ENCODE results near the gene CCDC50. TPM values are rescaled to one million over a fixed set of nuclear protein-coding genes. Genes with fewer than 3 reads are reported as not detected.
A peak's percentile ranks its signal among the peaks of the same experiment; 100 is the strongest.

Gene CCDC50
- 31.0 TPM for total RNA-seq

GRCh38 chr3:191328962-191329653, at the start of gene CCDC50:
Gene CCDC50 (plus strand): TSS chr3:191329394. CDS start chr3:191329675, 281 bp downstream.
- Histone ChIP-seq H3K27me3 (ENCODE audit: insufficient read depth, low read length) (no peaks in the 10 kb centered on the region), H3K4me3 (ENCODE audit: low read length) (peak within 1 kb of the TSS; percentile 71), H3K9me3 (ENCODE audit: low read depth, low read length) (no peaks in the 10 kb centered on the region)

GRCh38 chr3:191280111-191280510, 49.1 kb upstream of the CCDC50 start:
- Histone ChIP-seq H3K4me3 (ENCODE audit: low read length) (no peak overlapping the region), H3K9me3 (ENCODE audit: low read depth, low read length) (no peaks in the 10 kb centered on the region), H3K27me3 (ENCODE audit: insufficient read depth, low read length) (no peaks in the 10 kb centered on the region), H3K4me1 (ENCODE audit: insufficient read depth, low read length) (no peaks in the 10 kb centered on the region)

More at GRCh38 chr3:191328962-191329653, at the start of gene CCDC50:
- peaks cover 24% of the 10 kb centered on the region for H3K4me1 ChIP-seq (ENCODE audit: insufficient read depth, low read length)

- Histone ChIP-seq H3K9me3 (ENCODE audit: low read depth, low read length) (no peaks in the 10 kb centered on the region), H3K27me3 (ENCODE audit: insufficient read depth, low read length) (no peaks in the 10 kb centered on the region), H3K4me3 (ENCODE audit: low read length) (no peak overlapping the region), H3K4me1 (ENCODE audit: insufficient read depth, low read length) (no peaks in the 10 kb centered on the region)
Measured at GRCh38 chr3:191280882-191281281, 48.3 kb upstream of the CCDC50 start.

GRCh38 chr3:191282251-191283185, 46.7 kb upstream of the CCDC50 start:
- H3K4me1 ChIP-seq (ENCODE audit: insufficient read depth, low read length): no peaks in the 10 kb centered on the region

GRCh38 chr3:191283400-191283799, 45.8 kb upstream of the CCDC50 start:
- H3K4me1 ChIP-seq (ENCODE audit: insufficient read depth, low read length): no peaks in the 10 kb centered on the region
- H3K27me3 ChIP-seq (ENCODE audit: insufficient read depth, low read length): no peaks in the 10 kb centered on the region
- no peaks in the 10 kb centered on the region for H3K9me3 ChIP-seq (ENCODE audit: low read depth, low read length)
- H3K4me3 ChIP-seq (ENCODE audit: low read length): no peak overlapping the region

More at GRCh38 chr3:191282251-191283185, 46.7 kb upstream of the CCDC50 start:
- Histone ChIP-seq H3K4me3 (ENCODE audit: low read length) (no peak overlapping the region), H3K9me3 (ENCODE audit: low read depth, low read length) (no peaks in the 10 kb centered on the region), H3K27me3 (ENCODE audit: insufficient read depth, low read length) (no peaks in the 10 kb centered on the region)

- H3K9me3 ChIP-seq (ENCODE audit: low read depth, low read length): no peaks in the 10 kb centered on the region
- H3K4me1 ChIP-seq (ENCODE audit: insufficient read depth, low read length): peaks cover 4% of the 10 kb centered on the region
- H3K4me3 ChIP-seq (ENCODE audit: low read length): no peak overlapping the region
- H3K27me3 ChIP-seq (ENCODE audit: insufficient read depth, low read length): no peaks in the 10 kb centered on the region
Measured at GRCh38 chr3:191290311-191291025, 38.7 kb upstream of the CCDC50 start.

- peaks cover 7% of the 10 kb centered on the region for H3K4me1 ChIP-seq (ENCODE audit: insufficient read depth, low read length)
- H3K27me3 ChIP-seq (ENCODE audit: insufficient read depth, low read length): no peaks in the 10 kb centered on the region
- H3K4me3 ChIP-seq (ENCODE audit: low read length): no peak overlapping the region
- no peaks in the 10 kb centered on the region for H3K9me3 ChIP-seq (ENCODE audit: low read depth, low read length)
Measured at GRCh38 chr3:191292243-191293015, 36.8 kb upstream of the CCDC50 start.

- H3K4me3 ChIP-seq (ENCODE audit: low read length): no peak overlapping the region
- peaks cover 13% of the 10 kb centered on the region for H3K4me1 ChIP-seq (ENCODE audit: insufficient read depth, low read length)
- no peaks in the 10 kb centered on the region for H3K27me3 ChIP-seq (ENCODE audit: insufficient read depth, low read length)
- H3K9me3 ChIP-seq (ENCODE audit: low read depth, low read length): no peaks in the 10 kb centered on the region
Measured at GRCh38 chr3:191294291-191294690, 34.9 kb upstream of the CCDC50 start.

GRCh38 chr3:191296041-191296541, 33.1 kb upstream of the CCDC50 start:
- no peak overlapping the region for H3K4me3 ChIP-seq (ENCODE audit: low read length)
- no peaks in the 10 kb centered on the region for H3K9me3 ChIP-seq (ENCODE audit: low read depth, low read length)
- H3K4me1 ChIP-seq (ENCODE audit: insufficient read depth, low read length): peaks cover 25% of the 10 kb centered on the region
- no peaks in the 10 kb centered on the region for H3K27me3 ChIP-seq (ENCODE audit: insufficient read depth, low read length)

- H3K9me3 ChIP-seq (ENCODE audit: low read depth, low read length): no peaks in the 10 kb centered on the region
- peaks cover 27% of the 10 kb centered on the region for H3K4me1 ChIP-seq (ENCODE audit: insufficient read depth, low read length)
- H3K4me3 ChIP-seq (ENCODE audit: low read length): no peak overlapping the region
- no peaks in the 10 kb centered on the region for H3K27me3 ChIP-seq (ENCODE audit: insufficient read depth, low read length)
Measured at GRCh38 chr3:191298846-191299245, 30.3 kb upstream of the CCDC50 start.

GRCh38 chr3:191300422-191300821, 28.8 kb upstream of the CCDC50 start:
- Histone ChIP-seq H3K27me3 (ENCODE audit: insufficient read depth, low read length) (no peaks in the 10 kb centered on the region), H3K4me1 (ENCODE audit: insufficient read depth, low read length) (peaks cover 27% of the 10 kb centered on the region), H3K9me3 (ENCODE audit: low read depth, low read length) (no peaks in the 10 kb centered on the region), H3K4me3 (ENCODE audit: low read length) (no peak overlapping the region)

GRCh38 chr3:191301017-191301416, 28.2 kb upstream of the CCDC50 start:
- Histone ChIP-seq H3K4me3 (ENCODE audit: low read length) (no peak overlapping the region), H3K9me3 (ENCODE audit: low read depth, low read length) (no peaks in the 10 kb centered on the region), H3K27me3 (ENCODE audit: insufficient read depth, low read length) (no peaks in the 10 kb centered on the region), H3K4me1 (ENCODE audit: insufficient read depth, low read length) (peaks cover 27% of the 10 kb centered on the region)

- Histone ChIP-seq H3K9me3 (ENCODE audit: low read depth, low read length) (no peaks in the 10 kb centered on the region), H3K4me1 (ENCODE audit: insufficient read depth, low read length) (peaks cover 24% of the 10 kb centered on the region), H3K27me3 (ENCODE audit: insufficient read depth, low read length) (no peaks in the 10 kb centered on the region), H3K4me3 (ENCODE audit: low read length) (no peak overlapping the region)
Measured at GRCh38 chr3:191301782-191302411, 27.3 kb upstream of the CCDC50 start.

GRCh38 chr3:191302451-191302850, 26.7 kb upstream of the CCDC50 start:
- Histone ChIP-seq H3K9me3 (ENCODE audit: low read depth, low read length) (no peaks in the 10 kb centered on the region), H3K4me3 (ENCODE audit: low read length) (no peak overlapping the region), H3K4me1 (ENCODE audit: insufficient read depth, low read length) (peaks cover 24% of the 10 kb centered on the region), H3K27me3 (ENCODE audit: insufficient read depth, low read length) (no peaks in the 10 kb centered on the region)

All from mononuclear cell (primary cell).